HG03175 (cell line): ENCODE data around the gene IRF7.

Source experiments
- ATAC-seq: cut with Tn5 transposase; IDR thresholded peaks from one replicate; pipeline ENCODE4 v1.9.1; 2021; ENCODE audit warnings: mild to moderate bottlenecking, moderate library complexity; ENCODE audit not compliant: unreplicated experiment

IRF7 gene

DNA sequence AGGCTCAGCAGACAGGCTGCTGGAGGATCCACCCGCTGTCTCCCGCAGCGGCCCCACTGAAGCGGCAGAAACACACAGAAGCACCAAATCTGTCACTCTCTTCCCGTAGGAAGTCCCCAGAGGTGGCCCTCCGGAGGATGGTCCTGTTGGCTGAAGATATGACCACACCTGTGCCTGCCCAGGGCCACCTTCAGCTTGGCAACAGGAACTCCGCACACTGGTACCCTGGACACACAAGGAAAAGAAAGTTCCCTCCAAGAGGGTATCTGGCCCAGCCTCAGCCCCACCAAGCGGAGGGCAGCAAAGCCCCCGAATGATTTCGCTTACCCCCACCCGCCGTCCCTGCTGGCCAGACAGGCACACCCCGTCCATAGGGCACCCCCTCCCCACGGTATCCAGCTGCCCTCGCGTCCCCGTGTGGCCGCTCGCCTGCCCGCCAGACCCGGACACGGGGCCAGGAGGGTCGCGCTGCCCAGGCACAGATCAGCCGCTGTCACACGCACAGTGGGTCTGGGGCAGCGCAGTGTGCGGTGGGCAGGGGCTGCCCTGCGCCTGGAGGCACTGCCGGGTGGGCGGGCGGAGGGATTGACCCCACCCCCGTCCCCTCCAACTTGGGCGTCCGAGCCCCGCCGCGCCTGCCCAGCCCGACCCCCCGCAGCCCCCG is 48.0 kb downstream of the IRF7 start:
- ATAC-seq = no peak

GRCh38 chr11:567011-567628 is 48.6 kb downstream of the IRF7 start:
- ATAC-seq = no peak

DNA sequence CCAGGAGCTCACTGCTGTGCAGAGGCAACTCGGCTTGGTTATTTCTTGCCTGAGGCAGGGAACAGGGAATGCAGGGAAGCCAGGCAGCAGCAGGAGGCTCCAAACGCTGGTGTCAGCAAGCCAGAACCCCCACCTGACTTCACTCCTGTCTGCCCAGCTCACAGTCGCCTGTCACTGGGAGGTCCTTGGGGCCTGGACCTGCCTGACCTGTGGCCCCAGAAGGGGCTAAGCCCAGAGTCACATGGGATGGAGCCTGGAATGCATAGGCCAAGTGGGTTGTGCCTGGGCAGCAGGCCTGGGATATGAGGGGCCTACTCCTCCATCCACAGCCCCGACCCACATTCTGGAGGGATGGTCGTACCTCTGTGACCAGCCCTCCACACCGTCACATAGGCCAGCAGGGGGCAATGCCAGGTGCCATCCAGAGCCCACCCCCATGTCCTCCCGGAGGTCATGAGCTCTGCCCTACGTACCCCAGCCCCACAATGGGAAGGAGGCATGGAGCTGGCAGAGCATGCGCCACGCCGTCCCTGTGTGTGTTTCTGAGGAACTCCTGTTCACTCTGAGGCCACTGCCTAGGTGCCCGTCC is 49.7 kb downstream of the IRF7 start:
- ATAC-seq = no peak

GRCh38 chr11:563812-564578 is 51.8 kb downstream of the IRF7 start:
- ATAC-seq = no peak

DNA sequence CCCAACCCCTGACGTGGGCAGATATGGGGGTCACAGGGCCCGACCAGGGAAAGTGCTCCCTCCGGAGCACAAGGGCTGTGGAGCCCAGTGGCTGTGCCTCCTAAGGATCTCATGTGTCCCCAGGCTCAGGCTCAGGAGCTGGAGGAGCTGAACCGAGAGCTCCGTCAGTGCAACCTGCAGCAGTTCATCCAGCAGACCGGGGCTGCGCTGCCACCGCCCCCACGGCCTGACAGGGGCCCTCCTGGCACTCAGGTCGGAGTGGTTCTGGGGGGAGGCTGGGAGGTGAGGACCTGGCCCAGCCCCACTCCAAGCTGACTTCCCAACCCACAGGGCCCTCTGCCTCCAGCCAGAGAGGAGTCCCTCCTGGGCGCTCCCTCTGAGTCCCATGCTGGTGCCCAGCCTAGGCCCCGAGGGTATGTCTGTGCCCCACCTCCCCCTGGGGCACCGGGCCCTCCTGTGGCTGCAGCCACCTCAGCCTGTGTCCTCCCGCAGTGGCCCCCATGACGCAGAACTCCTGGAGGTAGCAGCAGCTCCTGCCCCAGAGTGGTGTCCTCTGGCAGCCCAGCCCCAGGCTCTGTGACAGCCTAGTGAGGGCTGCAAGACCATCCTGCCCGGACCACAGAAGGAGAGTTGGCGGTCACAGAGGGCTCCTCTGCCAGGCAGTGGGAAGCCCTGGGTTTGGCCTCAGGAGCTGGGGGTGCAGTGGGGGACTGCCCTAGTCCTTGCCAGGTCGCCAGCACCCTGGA is 52.5 kb downstream of the IRF7 start:
- ATAC-seq = no peak
